HEK293 (cell line): ENCODE measurements around the gene NKD1.

Experiments
- KLF16 ChIP-seq: fragments of 450-650 bp; formaldehyde crosslinking; IDR thresholded peaks from 2 replicates; pipeline ENCODE4 v1.5.1; 2017; ENCODE audit warnings: missing biosample characterization, missing genetic modification characterization
- MZF1 ChIP-seq: fragments of 450-650 bp; formaldehyde crosslinking; IDR thresholded peaks from 2 replicates; pipeline ENCODE4 v1.5.1; 2017; ENCODE audit warnings: missing biosample characterization, missing genetic modification characterization, borderline replicate concordance
- YY1 ChIP-seq: fragments of 450-650 bp; formaldehyde crosslinking; IDR thresholded peaks from 2 replicates; pipeline ENCODE4 v1.5.1; 2018; ENCODE audit warnings: missing biosample characterization, missing genetic modification characterization
- ZNF23 ChIP-seq: fragments of 450-650 bp; formaldehyde crosslinking; IDR thresholded peaks from 2 replicates; pipeline ENCODE4 v1.5.1; 2016; ENCODE audit warnings: missing biosample characterization, missing genetic modification characterization, borderline replicate concordance
- ZNF266 ChIP-seq: fragments of 450-650 bp; formaldehyde crosslinking; IDR thresholded peaks from 2 replicates; pipeline ENCODE4 v1.5.1; 2016; ENCODE audit warnings: missing biosample characterization, missing genetic modification characterization, low read depth
- ZNF292 ChIP-seq: fragments of 450-650 bp; formaldehyde crosslinking; IDR thresholded peaks from 2 replicates; pipeline ENCODE4 v1.5.1; 2016; ENCODE audit warnings: low read depth, missing biosample characterization, missing genetic modification characterization, borderline replicate concordance
- ZNF501 ChIP-seq: fragments of 450-650 bp; formaldehyde crosslinking; IDR thresholded peaks from 2 replicates; pipeline ENCODE4 v1.5.1; 2016; ENCODE audit warnings: missing biosample characterization, missing genetic modification characterization
- ZNF549 ChIP-seq: fragments of 450-650 bp; IDR thresholded peaks from 2 replicates; pipeline ENCODE4 v1.5.1; 2018; ENCODE audit warnings: missing biosample characterization, missing genetic modification characterization, mild to moderate bottlenecking, inconsistent platforms, moderate library complexity
- ZSCAN30 ChIP-seq: fragments of 450-650 bp; IDR thresholded peaks from 2 replicates; pipeline ENCODE4 v1.5.1; 2018; ENCODE audit warnings: missing biosample characterization, mild to moderate bottlenecking, missing genetic modification characterization, moderate library complexity
- TF ChIP-seq, protein P1 (sequence below): fragments of 450-650 bp; formaldehyde crosslinking; IDR thresholded peaks from 2 replicates; pipeline ENCODE4 v1.5.1; 2017; ENCODE audit warnings: missing biosample characterization, mild to moderate bottlenecking, missing genetic modification characterization, moderate library complexity
- TF ChIP-seq, protein P2 (sequence below): fragments of 450-650 bp; formaldehyde crosslinking; IDR thresholded peaks from 2 replicates; pipeline ENCODE4 v1.5.1; 2016; ENCODE audit warnings: missing biosample characterization, missing genetic modification characterization
- TF ChIP-seq, protein P3 (sequence below): fragments of 450-650 bp; formaldehyde crosslinking; IDR thresholded peaks from 2 replicates; pipeline ENCODE4 v1.5.1; 2016; ENCODE audit warnings: missing biosample characterization, missing genetic modification characterization
- TF ChIP-seq, protein P4 (sequence below): fragments of 450-650 bp; formaldehyde crosslinking; IDR thresholded peaks from 2 replicates; pipeline ENCODE4 v1.5.1; 2016; ENCODE audit warnings: missing biosample characterization, missing genetic modification characterization
- TF ChIP-seq, protein P5 (sequence below): sonication (generic); formaldehyde crosslinking; IDR thresholded peaks from 2 replicates; pipeline ENCODE4 v1.8.1; 2022; ENCODE audit warnings: mild to moderate bottlenecking, moderate library complexity, missing genetic modification reagents

DNA sequence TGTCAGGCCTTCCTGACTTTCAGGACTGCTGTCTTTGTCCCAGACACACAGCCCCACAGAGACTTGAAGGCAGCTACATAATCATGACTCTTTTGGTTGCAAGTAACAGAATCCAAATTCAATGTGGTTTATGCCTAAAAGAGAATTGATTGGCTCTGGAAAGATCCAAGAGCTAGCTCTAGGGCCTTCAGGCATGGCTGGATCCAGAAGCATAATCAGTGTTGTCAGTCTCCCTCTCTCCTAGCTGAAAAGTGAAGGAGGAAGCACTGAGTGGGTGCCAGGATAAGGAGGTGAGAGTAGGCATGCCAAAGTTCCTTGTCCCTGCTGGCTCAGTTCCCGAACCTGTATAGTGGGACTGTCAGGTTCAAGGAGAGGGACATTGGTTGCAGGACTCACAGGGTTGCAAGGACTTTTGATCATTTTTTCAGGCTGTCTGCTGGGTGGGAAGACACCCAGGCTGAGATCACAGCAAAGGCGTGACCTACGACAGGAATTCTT, 107.4 kb downstream of the NKD1 start:
- TF ChIP-seq, protein P1, sequence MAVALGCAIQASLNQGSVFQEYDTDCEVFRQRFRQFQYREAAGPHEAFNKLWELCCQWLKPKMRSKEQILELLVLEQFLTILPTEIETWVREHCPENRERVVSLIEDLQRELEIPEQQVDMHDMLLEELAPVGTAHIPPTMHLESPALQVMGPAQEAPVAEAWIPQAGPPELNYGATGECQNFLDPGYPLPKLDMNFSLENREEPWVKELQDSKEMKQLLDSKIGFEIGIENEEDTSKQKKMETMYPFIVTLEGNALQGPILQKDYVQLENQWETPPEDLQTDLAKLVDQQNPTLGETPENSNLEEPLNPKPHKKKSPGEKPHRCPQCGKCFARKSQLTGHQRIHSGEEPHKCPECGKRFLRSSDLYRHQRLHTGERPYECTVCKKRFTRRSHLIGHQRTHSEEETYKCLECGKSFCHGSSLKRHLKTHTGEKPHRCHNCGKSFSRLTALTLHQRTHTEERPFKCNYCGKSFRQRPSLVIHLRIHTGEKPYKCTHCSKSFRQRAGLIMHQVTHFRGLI (tag by site-specific recombination): no peak
- TF ChIP-seq, protein P2, sequence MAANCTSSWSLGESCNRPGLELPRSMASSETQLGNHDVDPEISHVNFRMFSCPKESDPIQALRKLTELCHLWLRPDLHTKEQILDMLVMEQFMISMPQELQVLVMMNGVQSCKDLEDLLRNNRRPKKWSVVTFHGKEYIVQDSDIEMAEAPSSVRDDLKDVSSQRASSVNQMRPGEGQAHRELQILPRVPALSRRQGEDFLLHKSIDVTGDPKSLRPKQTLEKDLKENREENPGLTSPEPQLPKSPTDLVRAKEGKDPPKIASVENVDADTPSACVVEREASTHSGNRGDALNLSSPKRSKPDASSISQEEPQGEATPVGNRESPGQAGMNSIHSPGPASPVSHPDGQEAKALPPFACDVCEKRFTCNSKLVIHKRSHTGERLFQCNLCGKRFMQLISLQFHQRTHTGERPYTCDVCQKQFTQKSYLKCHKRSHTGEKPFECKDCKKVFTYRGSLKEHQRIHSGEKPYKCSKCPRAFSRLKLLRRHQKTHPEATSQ (tag by site-specific recombination): no peak
- TF ChIP-seq, protein P3, sequence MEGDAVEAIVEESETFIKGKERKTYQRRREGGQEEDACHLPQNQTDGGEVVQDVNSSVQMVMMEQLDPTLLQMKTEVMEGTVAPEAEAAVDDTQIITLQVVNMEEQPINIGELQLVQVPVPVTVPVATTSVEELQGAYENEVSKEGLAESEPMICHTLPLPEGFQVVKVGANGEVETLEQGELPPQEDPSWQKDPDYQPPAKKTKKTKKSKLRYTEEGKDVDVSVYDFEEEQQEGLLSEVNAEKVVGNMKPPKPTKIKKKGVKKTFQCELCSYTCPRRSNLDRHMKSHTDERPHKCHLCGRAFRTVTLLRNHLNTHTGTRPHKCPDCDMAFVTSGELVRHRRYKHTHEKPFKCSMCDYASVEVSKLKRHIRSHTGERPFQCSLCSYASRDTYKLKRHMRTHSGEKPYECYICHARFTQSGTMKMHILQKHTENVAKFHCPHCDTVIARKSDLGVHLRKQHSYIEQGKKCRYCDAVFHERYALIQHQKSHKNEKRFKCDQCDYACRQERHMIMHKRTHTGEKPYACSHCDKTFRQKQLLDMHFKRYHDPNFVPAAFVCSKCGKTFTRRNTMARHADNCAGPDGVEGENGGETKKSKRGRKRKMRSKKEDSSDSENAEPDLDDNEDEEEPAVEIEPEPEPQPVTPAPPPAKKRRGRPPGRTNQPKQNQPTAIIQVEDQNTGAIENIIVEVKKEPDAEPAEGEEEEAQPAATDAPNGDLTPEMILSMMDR: no peak
- TF ChIP-seq ZNF501 (tag by site-specific recombination) (no peak), YY1 (tag by site-specific recombination) (no peak), ZNF549 (tag by site-specific recombination) (no peak), MZF1 (tag by site-specific recombination) (no peak), ZNF292 (no peak), ZNF266 (tag by site-specific recombination) (no peak), ZSCAN30 (tag by site-specific recombination) (no peak), KLF16 (no peak), ZNF23 (tag by site-specific recombination) (no peak)
- TF ChIP-seq, protein P4, sequence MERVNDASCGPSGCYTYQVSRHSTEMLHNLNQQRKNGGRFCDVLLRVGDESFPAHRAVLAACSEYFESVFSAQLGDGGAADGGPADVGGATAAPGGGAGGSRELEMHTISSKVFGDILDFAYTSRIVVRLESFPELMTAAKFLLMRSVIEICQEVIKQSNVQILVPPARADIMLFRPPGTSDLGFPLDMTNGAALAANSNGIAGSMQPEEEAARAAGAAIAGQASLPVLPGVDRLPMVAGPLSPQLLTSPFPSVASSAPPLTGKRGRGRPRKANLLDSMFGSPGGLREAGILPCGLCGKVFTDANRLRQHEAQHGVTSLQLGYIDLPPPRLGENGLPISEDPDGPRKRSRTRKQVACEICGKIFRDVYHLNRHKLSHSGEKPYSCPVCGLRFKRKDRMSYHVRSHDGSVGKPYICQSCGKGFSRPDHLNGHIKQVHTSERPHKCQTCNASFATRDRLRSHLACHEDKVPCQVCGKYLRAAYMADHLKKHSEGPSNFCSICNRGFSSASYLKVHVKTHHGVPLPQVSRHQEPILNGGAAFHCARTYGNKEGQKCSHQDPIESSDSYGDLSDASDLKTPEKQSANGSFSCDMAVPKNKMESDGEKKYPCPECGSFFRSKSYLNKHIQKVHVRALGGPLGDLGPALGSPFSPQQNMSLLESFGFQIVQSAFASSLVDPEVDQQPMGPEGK (tag by site-specific recombination): no peak
- TF ChIP-seq, protein P5, sequence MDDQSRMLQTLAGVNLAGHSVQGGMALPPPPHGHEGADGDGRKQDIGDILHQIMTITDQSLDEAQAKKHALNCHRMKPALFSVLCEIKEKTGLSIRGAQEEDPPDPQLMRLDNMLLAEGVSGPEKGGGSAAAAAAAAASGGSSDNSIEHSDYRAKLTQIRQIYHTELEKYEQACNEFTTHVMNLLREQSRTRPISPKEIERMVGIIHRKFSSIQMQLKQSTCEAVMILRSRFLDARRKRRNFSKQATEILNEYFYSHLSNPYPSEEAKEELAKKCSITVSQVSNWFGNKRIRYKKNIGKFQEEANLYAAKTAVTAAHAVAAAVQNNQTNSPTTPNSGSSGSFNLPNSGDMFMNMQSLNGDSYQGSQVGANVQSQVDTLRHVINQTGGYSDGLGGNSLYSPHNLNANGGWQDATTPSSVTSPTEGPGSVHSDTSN: no peak
